Calu3 (cell line): ENCODE results near the gene DDOST. TPM values are rescaled to one million over a fixed set of nuclear protein-coding genes. Genes with fewer than 3 reads are reported as not detected.

Experiments used
- BruUV-seq: library from RNA; stranded (reverse); fragments of 400-500 nt; replicated peaks from 2 replicates; lab custom pipeline; 2021; lab: Mats Ljungman, UMichigan
- CTCF ChIA-PET: fragments of 300-600 bp; sonication (Branson Sonifier 250); formaldehyde crosslinking; loops from one replicate; lab custom pipeline; 2022; ENCODE audit warnings: antibody characterized with exemption; lab: Charles Lee
- DNase-seq: peaks from one replicate; pipeline ENCODE4 v3.0.0; 2022
- H3K27ac Mint-ChIP-seq: one replicate; pipeline ENCODE4 v1.8.0; 2022; ENCODE audit warnings: mixed read lengths; ENCODE audit not compliant: unreplicated experiment
- H3K27me3 Mint-ChIP-seq: one replicate; pipeline ENCODE4 v1.8.0; 2022; ENCODE audit warnings: mixed read lengths; ENCODE audit not compliant: unreplicated experiment
- H3K36me3 Mint-ChIP-seq: one replicate; pipeline ENCODE4 v1.8.0; 2022; ENCODE audit warnings: mild to moderate bottlenecking, moderate library complexity, mixed read lengths; ENCODE audit not compliant: insufficient read depth, unreplicated experiment
- H3K4me1 Mint-ChIP-seq: one replicate; pipeline ENCODE4 v1.8.0; 2022; ENCODE audit warnings: mild to moderate bottlenecking, low read depth, mixed read lengths; ENCODE audit not compliant: unreplicated experiment
- H3K4me3 Mint-ChIP-seq: one replicate; pipeline ENCODE4 v1.8.0; 2022; ENCODE audit warnings: mild to moderate bottlenecking, low read depth, moderate library complexity, mixed read lengths; ENCODE audit not compliant: unreplicated experiment
- H3K9me3 Mint-ChIP-seq: one replicate; pipeline ENCODE4 v1.8.0; 2022; ENCODE audit warnings: low read depth, mixed read lengths; ENCODE audit not compliant: unreplicated experiment
- intact Hi-C: fragments of 100-400 bp; cut with micrococcal nuclease; formaldehyde crosslinking; loops from one replicate; pipeline ENCODE4 v1.10.0; 2022; ENCODE audit not compliant: unreplicated experiment
- total RNA-seq: library from RNA; stranded (reverse); gene quantifications from 2 replicates; pipeline ENCODE4 v1.2.3, GENCODE V29; 2022
- TF ChIP-seq, protein P1 (sequence below): fragments of 200-600 bp; IDR thresholded peaks from one replicate; pipeline ENCODE4 v1.8.0; 2022; ENCODE audit warnings: antibody characterized with exemption; ENCODE audit not compliant: unreplicated experiment

DDOST gene
- total RNA-seq, 1 experiment from 2014 or later: 266 TPM

DNA sequence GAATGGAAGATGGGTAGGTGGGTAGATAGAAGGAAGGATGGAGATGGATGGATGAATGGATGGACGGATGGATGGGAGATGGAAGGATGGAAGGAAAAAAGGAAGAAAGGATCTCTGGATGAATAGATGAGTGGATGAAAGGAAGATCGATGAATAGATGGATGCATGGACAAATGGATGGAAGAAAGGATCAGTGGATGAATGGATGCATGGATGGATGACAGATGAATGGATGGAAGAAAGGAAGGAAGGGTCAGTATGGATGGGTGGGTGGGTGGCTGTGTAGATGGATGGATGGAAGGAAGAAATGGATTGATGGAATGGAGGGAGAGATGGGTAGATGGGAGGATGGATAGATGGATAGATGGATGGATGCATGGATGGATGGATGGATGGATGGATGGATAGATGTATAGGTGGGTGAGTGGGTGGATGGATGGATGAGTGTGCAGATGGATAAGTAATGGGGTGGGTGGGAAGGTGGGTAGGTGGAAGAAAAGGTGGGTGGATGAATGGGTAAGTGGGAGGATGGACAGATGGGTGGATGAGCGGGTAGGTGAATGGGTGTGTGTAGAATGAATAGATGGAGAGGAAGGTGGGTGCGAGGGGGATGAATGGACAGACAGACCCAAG, 42.1 kb upstream of the DDOST start:
- BruUV-seq: no TSS peak
- no peak for DNase-seq
- H3K4me3 Mint-ChIP-seq: no peak overlapping the region
- no peak overlapping the region for H3K27ac Mint-ChIP-seq
- H3K4me1 Mint-ChIP-seq: no peaks in the 10 kb centered on the region
- peaks cover 3% of the 10 kb centered on the region for H3K9me3 Mint-ChIP-seq
- CTCF ChIA-PET: no interaction called here
- TF ChIP-seq, protein P1, sequence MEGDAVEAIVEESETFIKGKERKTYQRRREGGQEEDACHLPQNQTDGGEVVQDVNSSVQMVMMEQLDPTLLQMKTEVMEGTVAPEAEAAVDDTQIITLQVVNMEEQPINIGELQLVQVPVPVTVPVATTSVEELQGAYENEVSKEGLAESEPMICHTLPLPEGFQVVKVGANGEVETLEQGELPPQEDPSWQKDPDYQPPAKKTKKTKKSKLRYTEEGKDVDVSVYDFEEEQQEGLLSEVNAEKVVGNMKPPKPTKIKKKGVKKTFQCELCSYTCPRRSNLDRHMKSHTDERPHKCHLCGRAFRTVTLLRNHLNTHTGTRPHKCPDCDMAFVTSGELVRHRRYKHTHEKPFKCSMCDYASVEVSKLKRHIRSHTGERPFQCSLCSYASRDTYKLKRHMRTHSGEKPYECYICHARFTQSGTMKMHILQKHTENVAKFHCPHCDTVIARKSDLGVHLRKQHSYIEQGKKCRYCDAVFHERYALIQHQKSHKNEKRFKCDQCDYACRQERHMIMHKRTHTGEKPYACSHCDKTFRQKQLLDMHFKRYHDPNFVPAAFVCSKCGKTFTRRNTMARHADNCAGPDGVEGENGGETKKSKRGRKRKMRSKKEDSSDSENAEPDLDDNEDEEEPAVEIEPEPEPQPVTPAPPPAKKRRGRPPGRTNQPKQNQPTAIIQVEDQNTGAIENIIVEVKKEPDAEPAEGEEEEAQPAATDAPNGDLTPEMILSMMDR: no peak
- intact Hi-C loops: no loop called here
- no peaks in the 10 kb centered on the region for H3K36me3 Mint-ChIP-seq
- peaks cover 18% of the 10 kb centered on the region for H3K27me3 Mint-ChIP-seq

DNA sequence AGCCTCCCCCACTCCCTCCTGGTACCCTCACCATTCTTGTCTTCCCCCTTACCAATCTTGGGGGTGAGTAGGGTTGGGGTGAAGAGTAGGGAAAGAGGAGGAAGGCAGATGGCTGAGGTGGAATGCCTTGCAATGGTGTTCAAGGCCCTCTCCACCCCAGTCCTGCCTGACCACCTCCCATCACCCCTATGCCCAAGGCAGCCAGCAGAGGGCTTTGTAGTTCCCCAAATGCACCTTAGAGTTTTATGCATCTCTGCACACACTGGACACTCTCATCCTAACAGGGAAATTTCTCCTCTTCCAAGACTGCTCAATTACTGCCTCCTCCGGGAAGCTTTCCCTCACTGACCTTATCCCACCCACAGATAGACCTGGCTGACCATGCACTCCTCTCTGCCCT, 41.2 kb upstream of the DDOST start:
- Mint-ChIP-seq H3K4me3 (no peak overlapping the region), H3K27ac (no peak overlapping the region), H3K36me3 (no peaks in the 10 kb centered on the region), H3K27me3 (peaks cover 18% of the 10 kb centered on the region), H3K9me3 (peaks cover 3% of the 10 kb centered on the region), H3K4me1 (no peaks in the 10 kb centered on the region)
- intact Hi-C loops: no loop called here
- BruUV-seq: no TSS peak
- CTCF ChIA-PET: interaction anchor here (1.1 kb wide), 1 partner anchor 493 kb away, joined by 3 read pairs; no protein-coding TSS in a partner anchor
- peak; percentile 27 for DNase-seq
- TF ChIP-seq, protein P1: no peak

DNA sequence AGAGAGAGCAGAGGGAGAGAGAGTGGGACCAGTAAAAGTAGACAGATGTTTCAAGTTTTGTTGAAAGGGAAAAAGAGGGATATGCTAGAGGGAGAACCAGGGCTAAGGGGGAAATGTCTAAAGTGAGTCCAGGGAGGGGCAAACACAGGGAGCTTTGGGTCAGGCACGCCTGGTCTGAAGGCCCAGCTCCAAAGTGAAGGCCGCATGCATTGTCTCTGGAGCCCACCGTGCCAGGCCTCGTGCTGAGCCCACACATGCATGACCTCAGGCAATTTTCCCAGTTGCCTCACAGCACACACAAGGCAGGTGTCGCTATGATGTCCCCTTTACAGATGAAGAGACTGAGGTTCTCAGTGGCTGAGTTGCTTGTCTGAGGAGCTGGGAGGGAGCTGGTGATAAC, 40.7 kb upstream of the DDOST start:
- CTCF ChIA-PET: interaction anchor here (1.1 kb wide), 1 partner anchor 493 kb away, joined by 3 read pairs; no protein-coding TSS in a partner anchor
- peaks cover under 1% of the 10 kb centered on the region for H3K36me3 Mint-ChIP-seq

DNA sequence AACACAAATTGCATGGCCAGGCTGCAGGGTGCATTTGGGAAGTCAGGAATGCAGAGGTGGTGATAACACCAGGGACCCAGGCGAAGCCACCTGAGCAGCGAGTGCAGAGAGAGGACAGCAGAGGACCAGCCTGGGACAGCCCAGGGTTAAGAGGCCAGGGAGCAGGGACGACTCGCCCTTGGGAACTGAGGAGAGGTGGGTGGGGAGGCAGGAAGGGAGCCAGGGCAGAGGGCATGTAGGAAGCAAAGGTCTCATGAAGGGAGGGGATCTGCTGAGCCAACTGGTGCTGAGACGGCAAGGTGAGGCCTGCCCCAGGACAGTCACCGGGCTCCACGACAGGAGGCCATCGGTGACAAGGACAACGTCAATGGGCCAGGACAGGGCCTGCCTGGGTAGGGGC, 40.3 kb upstream of the DDOST start:
- Mint-ChIP-seq H3K4me3 (no peak overlapping the region), H3K27me3 (peaks cover 18% of the 10 kb centered on the region), H3K27ac (no peak overlapping the region), H3K4me1 (peaks cover 2% of the 10 kb centered on the region), H3K36me3 (peaks cover 5% of the 10 kb centered on the region), H3K9me3 (peaks cover 3% of the 10 kb centered on the region)
- TF ChIP-seq, protein P1: no peak
- no TSS peak for BruUV-seq
- intact Hi-C loops: no loop called here
- CTCF ChIA-PET: interaction anchor here (1.1 kb wide), 1 partner anchor 494 kb away, joined by 3 read pairs; no protein-coding TSS in a partner anchor
- DNase-seq: no peak

More for the DNA sequence above, 40.7 kb upstream of the DDOST start:
- intact Hi-C loops: no loop called here
- no peak for DNase-seq
- Mint-ChIP-seq H3K27me3 (peaks cover 18% of the 10 kb centered on the region), H3K27ac (no peak overlapping the region), H3K9me3 (peaks cover 3% of the 10 kb centered on the region), H3K4me3 (no peak overlapping the region), H3K4me1 (no peaks in the 10 kb centered on the region)
- no TSS peak for BruUV-seq
- TF ChIP-seq, protein P1: no peak
